ENCODE data around the gene ITGAL. TPM values are rescaled to one million over a fixed set of nuclear protein-coding genes. Genes with fewer than 3 reads are reported as not detected.
A peak's percentile ranks its signal among the peaks of the same experiment; 100 is the strongest.

Gene ITGAL
- total RNA-seq, 2 experiments from 2014 or later = 40.2 to 140 TPM

DNA sequence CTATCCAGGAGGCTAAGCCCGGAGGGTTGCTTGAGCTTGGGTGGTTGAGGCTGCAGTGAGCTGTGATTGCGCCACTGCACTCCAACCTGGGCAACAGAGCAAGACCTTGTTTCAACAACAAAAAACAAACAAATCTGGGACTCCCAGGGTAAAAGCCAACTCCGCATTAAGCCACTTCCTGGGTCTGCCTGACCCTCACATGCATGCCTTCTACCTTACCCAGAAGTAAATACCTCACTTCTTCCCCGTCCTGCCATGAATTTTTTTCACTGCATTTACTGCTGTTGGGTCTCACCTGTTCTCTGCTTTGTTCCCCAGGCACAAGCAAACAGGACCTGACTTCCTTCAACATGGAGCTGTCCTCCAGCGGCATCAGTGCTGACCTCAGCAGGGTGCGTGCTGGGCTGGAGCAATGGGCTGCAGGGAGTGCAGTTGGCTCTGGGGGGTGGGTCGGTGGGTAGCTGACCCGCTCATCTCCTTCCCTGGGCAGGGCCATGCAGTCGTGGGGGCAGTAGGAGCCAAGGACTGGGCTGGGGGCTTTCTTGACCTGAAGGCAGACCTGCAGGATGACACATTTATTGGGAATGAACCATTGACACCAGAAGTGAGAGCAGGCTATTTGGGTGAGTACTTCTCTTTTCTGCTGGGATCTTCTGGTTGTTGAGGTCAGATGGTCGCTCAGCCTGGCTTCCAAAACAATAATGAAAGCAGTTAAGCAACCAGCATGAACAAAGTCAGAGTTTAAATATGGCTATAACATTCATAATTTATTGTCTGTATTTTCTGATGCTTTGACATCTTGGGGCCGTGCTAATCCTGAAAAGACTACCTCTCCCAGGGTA is 16.4 kb downstream of the ITGAL start:
- DNase-seq (ENCODE audit: low spot score) = no peak
- Histone ChIP-seq H2AFZ (ENCODE audit: low read length) (no peak overlapping the region), H3K4me2 (ENCODE audit: low read length) (no peak overlapping the region), H3K36me3 (ENCODE audit: insufficient read depth, low read length) (peaks cover 80% of the 10 kb centered on the region), H3K9me3 (ENCODE audit: low read length) (no peaks in the 10 kb centered on the region), H3K79me2 (ENCODE audit: insufficient read depth, low read depth, low read length) (no peaks in the 10 kb centered on the region), H3K27ac (ENCODE audit: low read depth, low read length, poor library complexity, severe bottlenecking) (no peak overlapping the region), H3K4me1 (ENCODE audit: insufficient read depth, low read length, poor library complexity, severe bottlenecking) (no peaks in the 10 kb centered on the region), H3K4me3 (ENCODE audit: low read depth, low read length, poor library complexity, severe bottlenecking) (no peak overlapping the region), H3K9me2 (ENCODE audit: insufficient read depth, low read length) (no peaks in the 10 kb centered on the region), H4K20me1 (ENCODE audit: insufficient read depth, low read length) (no peaks in the 10 kb centered on the region)
- BruUV-seq (replicated peaks) = no TSS peak
- ChIA-PET POLR2A (interaction anchor here (0.7 kb wide), 1 partner anchor 33 kb away, joined by 4 read pairs; no protein-coding TSS in a partner anchor), CTCF (ENCODE audit: unreplicated experiment) (no interaction called here)
- TF ChIP-seq EZH2phosphoT487 (IDR thresholded peaks at IDR 0.05; ENCODE audit: borderline replicate concordance, low read depth, low read length) = no peak
- TF ChIP-seq, protein P1, sequence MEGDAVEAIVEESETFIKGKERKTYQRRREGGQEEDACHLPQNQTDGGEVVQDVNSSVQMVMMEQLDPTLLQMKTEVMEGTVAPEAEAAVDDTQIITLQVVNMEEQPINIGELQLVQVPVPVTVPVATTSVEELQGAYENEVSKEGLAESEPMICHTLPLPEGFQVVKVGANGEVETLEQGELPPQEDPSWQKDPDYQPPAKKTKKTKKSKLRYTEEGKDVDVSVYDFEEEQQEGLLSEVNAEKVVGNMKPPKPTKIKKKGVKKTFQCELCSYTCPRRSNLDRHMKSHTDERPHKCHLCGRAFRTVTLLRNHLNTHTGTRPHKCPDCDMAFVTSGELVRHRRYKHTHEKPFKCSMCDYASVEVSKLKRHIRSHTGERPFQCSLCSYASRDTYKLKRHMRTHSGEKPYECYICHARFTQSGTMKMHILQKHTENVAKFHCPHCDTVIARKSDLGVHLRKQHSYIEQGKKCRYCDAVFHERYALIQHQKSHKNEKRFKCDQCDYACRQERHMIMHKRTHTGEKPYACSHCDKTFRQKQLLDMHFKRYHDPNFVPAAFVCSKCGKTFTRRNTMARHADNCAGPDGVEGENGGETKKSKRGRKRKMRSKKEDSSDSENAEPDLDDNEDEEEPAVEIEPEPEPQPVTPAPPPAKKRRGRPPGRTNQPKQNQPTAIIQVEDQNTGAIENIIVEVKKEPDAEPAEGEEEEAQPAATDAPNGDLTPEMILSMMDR (conservative IDR thresholded peaks at IDR 0.05; ENCODE audit: low read length) = no peak
- intact Hi-C loops (cut with micrococcal nuclease; ENCODE audit: unreplicated experiment) = no loop called here

DNA sequence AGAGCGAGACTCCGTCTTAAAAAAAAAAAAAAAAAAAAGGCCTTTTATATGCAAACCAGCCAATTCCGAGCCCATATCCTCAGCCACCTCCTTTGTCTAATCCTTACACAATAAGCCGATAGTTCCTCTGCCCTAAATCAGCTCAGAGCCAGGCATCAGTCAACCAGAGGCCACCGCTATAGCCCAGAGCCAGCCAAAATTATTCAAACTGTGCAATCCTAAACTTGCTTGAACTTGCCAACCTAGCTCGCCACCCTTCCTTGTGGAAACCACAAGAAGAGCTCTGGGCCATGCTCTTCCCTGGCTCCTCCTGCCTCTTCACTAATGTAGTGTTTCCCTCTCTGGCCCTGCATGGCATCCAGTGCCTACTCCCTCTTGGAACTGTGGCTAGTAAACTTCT is 17.7 kb downstream of the ITGAL start:
- H3K27ac ChIP-seq (ENCODE audit: low read depth, low read length, poor library complexity, severe bottlenecking) = no peak overlapping the region
- H3K79me2 ChIP-seq (ENCODE audit: insufficient read depth, low read depth, low read length) = no peaks in the 10 kb centered on the region
- H3K36me3 ChIP-seq (ENCODE audit: insufficient read depth, low read length) = peaks cover 88% of the 10 kb centered on the region
- no peaks in the 10 kb centered on the region for H3K9me2 ChIP-seq (ENCODE audit: insufficient read depth, low read length)
- no peak overlapping the region for H3K4me2 ChIP-seq (ENCODE audit: low read length)
- H3K9me3 ChIP-seq (ENCODE audit: low read length) = no peaks in the 10 kb centered on the region
- ChIA-PET POLR2A (no interaction called here), CTCF (ENCODE audit: unreplicated experiment) (no interaction called here)
- intact Hi-C loops (cut with micrococcal nuclease; ENCODE audit: unreplicated experiment) = no loop called here
- H2AFZ ChIP-seq (ENCODE audit: low read length) = no peak overlapping the region
- no peaks in the 10 kb centered on the region for H3K4me1 ChIP-seq (ENCODE audit: insufficient read depth, low read length, poor library complexity, severe bottlenecking)
- BruUV-seq (replicated peaks) = TSS peak; percentile 63
- TF ChIP-seq, protein P1 (conservative IDR thresholded peaks at IDR 0.05; ENCODE audit: low read length) = no peak
- TF ChIP-seq EZH2phosphoT487 (IDR thresholded peaks at IDR 0.05; ENCODE audit: borderline replicate concordance, low read depth, low read length) = no peak
- DNase-seq (ENCODE audit: low spot score) = no peak
- no peaks in the 10 kb centered on the region for H4K20me1 ChIP-seq (ENCODE audit: insufficient read depth, low read length)
- no peak overlapping the region for H3K4me3 ChIP-seq (ENCODE audit: low read depth, low read length, poor library complexity, severe bottlenecking)

DNA sequence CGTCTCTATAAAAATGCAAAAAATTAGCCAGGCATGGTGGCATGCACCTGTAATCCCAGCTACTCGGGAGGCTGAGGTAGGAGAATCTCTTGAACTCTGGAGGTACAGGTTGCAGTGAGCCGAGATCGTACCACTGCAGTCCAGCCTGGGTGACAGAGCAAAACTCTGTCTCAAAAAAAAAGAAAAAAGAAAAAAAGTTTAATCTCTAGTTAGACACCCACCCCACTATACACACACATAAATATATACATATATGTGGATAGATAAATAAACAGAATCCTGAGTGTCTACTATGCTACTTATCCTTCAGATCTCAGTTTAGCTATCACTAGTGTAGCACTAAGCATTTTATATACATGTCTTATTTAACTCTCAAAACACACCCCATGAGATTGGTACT is 18.7 kb downstream of the ITGAL start:
- H3K79me2 ChIP-seq (ENCODE audit: insufficient read depth, low read depth, low read length) = no peaks in the 10 kb centered on the region
- TF ChIP-seq, protein P1 (conservative IDR thresholded peaks at IDR 0.05; ENCODE audit: low read length) = no peak
- no peak for TF ChIP-seq EZH2phosphoT487 (IDR thresholded peaks at IDR 0.05; ENCODE audit: borderline replicate concordance, low read depth, low read length)
- BruUV-seq (replicated peaks) = no TSS peak
- POLR2A ChIA-PET = interaction anchor here (0.6 kb wide), 1 partner anchor 34 kb away, joined by 3 read pairs; no protein-coding TSS in a partner anchor
- no peaks in the 10 kb centered on the region for H3K4me1 ChIP-seq (ENCODE audit: insufficient read depth, low read length, poor library complexity, severe bottlenecking)
- no peak overlapping the region for H2AFZ ChIP-seq (ENCODE audit: low read length)
- no peak overlapping the region for H3K4me2 ChIP-seq (ENCODE audit: low read length)
- CTCF ChIA-PET (ENCODE audit: unreplicated experiment) = no interaction called here
- H3K36me3 ChIP-seq (ENCODE audit: insufficient read depth, low read length) = peaks cover 89% of the 10 kb centered on the region
- DNase-seq (ENCODE audit: low spot score) = no peak
- no peaks in the 10 kb centered on the region for H3K9me2 ChIP-seq (ENCODE audit: insufficient read depth, low read length)
- H3K27ac ChIP-seq (ENCODE audit: low read depth, low read length, poor library complexity, severe bottlenecking) = no peak overlapping the region
- H3K9me3 ChIP-seq (ENCODE audit: low read length) = no peaks in the 10 kb centered on the region
- intact Hi-C loops (cut with micrococcal nuclease; ENCODE audit: unreplicated experiment) = no loop called here
- H4K20me1 ChIP-seq (ENCODE audit: insufficient read depth, low read length) = no peaks in the 10 kb centered on the region
- no peak overlapping the region for H3K4me3 ChIP-seq (ENCODE audit: low read depth, low read length, poor library complexity, severe bottlenecking)

Measured in OCI-LY7 (cell line).